VCaP (cell line): ENCODE results near the gene LCE4A.

Experiments
- H3K27ac ChIP-seq: fragments of 450-650 bp; 2 replicates; pipeline ENCODE4 v1.5.1; 2017
- TF ChIP-seq, protein P1 (sequence below): fragments of 450-650 bp; conservative IDR thresholded peaks from 2 replicates; pipeline ENCODE4 v1.5.1; 2017; ENCODE audit warnings: mild to moderate bottlenecking, moderate library complexity

The LCE4A gene

GRCh38 chr1:152735648-152736047 is 27.7 kb downstream of the LCE4A start:
- TF ChIP-seq, protein P1, sequence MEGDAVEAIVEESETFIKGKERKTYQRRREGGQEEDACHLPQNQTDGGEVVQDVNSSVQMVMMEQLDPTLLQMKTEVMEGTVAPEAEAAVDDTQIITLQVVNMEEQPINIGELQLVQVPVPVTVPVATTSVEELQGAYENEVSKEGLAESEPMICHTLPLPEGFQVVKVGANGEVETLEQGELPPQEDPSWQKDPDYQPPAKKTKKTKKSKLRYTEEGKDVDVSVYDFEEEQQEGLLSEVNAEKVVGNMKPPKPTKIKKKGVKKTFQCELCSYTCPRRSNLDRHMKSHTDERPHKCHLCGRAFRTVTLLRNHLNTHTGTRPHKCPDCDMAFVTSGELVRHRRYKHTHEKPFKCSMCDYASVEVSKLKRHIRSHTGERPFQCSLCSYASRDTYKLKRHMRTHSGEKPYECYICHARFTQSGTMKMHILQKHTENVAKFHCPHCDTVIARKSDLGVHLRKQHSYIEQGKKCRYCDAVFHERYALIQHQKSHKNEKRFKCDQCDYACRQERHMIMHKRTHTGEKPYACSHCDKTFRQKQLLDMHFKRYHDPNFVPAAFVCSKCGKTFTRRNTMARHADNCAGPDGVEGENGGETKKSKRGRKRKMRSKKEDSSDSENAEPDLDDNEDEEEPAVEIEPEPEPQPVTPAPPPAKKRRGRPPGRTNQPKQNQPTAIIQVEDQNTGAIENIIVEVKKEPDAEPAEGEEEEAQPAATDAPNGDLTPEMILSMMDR, result peak; percentile 65
- no peak overlapping the region for H3K27ac ChIP-seq

GRCh38 chr1:152737997-152738396 is 30.0 kb downstream of the LCE4A start:
- TF ChIP-seq, protein P1, result no peak
- H3K27ac ChIP-seq, result no peak overlapping the region

DNA sequence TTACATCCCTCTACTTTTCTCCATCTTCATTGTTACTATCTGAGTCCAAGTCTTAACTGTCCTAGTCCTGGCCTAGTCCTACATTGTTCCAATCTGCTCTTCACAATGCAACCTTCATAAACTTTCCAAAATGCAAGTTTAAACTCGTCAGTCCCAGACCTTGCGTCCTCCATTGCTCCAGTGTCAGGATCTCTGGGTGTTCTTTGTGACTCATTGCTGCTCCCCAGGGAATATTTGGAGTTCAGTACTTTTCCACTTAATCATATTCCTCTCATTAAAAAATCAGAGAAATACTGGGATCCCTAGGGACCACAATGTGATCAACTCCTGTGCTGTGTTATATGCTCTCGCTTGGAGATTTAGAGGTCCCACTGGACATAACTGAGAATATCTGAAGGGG is 31.9 kb downstream of the LCE4A start:
- TF ChIP-seq, protein P1, result no peak
- no peak overlapping the region for H3K27ac ChIP-seq

- TF ChIP-seq, protein P1, result no peak
- H3K27ac ChIP-seq, result no peak overlapping the region
Measured at GRCh38 chr1:152741656-152742055, 33.7 kb downstream of the LCE4A start.

DNA sequence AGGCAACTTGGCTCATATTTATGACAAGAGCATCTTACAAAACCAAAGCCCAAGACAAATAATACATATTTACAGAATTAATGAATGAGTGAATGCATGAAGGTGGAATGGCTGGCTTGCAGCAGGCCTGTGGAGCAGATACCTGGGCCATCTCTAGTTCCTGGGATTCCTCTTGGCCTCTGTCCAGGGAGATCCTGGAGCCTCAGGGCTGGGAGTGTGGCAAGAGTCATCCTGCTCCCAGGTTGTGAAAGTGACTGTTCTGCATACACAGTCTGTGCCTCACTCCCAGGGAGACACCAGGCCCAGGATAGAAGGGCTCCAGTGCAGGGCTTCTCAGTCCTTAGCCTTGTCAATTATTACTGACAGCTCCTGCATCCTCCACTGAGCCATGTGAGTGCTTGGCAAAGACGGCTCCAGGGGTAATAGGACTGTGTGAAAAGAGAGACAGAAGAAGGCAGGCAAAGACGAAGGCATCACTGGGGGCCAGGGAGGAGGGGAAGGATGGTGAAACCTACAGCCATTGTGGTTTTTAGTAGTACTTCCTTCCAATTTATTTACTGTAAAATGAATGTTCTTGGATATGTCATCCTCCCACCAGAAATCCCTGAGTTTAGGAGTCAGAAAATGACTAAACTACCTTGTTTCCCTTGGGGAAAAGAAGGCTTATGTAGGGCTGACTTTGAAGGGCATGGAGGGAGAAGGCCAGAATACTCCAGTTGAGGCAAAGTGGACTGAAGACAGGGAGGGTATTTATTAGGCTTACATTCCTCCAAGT is 35.6 kb downstream of the LCE4A start:
- TF ChIP-seq, protein P1, result no peak
- no peak overlapping the region for H3K27ac ChIP-seq

DNA sequence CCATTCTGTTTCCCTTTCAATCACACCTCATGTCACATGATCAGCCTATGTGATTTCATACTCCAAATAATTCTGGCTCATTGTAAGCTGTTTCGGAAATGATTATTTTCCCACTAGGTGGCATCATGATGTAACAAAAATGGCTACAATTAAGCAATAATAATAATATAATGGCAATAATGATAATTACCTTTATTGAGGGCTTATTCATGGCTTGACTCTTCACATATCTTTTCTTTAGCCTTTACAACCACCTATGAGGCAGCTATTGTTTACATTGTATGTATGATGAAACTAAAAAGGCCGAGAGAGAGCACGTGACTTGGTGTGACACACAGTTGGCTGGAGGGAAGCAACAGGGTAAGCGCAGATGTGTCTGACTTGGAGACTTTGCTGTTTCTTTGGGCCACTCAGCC is 37.3 kb downstream of the LCE4A start:
- H3K27ac ChIP-seq, result no peak overlapping the region
- TF ChIP-seq, protein P1, result peak; percentile 65

GRCh38 chr1:152745765-152746444 is 37.9 kb downstream of the LCE4A start:
- H3K27ac ChIP-seq, result no peak overlapping the region
- TF ChIP-seq, protein P1, result no peak
